NCI-H146 (cell line): ENCODE results near the gene RGS2.

Experiments
- DNase-seq: peaks from one replicate; lab custom pipeline; 2025; lab: John Stamatoyannopoulos, UW

RGS2 gene

GRCh38 chr1:192795916-192796618 is 12.8 kb upstream of the RGS2 start:
- DNase-seq: no peak

DNA sequence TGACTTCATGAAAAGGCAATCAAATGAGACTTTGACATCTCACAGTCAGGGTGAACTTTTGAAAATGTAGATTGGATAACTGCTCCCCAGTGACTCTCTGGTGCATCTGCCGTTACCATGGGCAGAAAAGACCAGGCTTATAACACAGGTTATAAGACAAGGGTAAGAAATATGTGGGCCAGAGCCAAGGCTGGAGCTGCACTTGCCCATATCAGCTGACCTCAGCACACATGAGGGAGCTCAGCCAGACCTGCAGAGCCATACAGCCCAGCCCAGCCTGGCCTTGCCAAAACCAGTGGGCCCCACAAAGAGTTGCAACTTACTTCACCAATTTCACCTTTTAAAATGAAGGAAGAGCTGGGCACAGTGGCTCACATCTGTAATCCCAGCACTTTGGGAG is 11.7 kb upstream of the RGS2 start:
- DNase-seq: no peak

GRCh38 chr1:192797891-192798290 is 10.9 kb upstream of the RGS2 start:
- no peak for DNase-seq

DNA sequence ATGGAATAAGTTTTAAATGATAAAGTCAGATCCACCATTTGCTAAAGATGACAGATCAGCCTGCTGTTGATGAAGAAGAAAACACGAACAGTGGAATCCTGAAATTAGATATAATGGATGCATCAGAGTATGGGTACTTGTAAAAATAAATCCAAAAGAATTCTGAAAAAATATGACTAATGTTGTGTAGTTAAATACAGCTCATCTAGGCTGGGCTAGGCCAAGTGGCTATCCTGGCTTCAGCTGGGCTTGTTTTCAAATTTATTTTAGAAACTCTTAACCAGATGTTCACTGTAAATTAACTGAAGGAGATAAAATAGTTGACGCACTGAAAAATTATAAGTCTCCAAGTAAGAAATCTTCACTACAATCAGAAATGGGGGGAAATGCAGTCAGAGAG is 7.4 kb upstream of the RGS2 start:
- DNase-seq: no peak

- no peak for DNase-seq
These were observed 6.4 kb upstream of the RGS2 start for GRCh38 chr1:192802406-192802805.

DNA sequence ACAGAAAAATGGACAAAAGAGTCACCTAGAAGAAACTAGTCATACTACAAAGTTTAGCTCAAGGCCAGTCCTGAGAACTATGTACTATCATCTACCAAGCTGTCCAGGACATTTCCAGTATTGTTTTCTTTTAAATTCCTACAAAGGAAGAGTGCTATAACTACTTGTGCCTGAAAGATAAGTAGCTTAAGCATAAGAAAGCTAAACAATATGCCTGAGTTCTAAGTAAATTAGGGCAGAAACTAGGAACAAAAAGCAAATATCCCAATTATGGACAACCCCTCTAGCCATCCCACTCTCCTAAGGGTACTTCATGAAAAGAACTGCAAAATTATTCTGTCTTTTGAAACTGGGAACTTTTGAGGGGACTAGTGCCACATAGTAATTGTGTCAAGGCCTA is 5.3 kb upstream of the RGS2 start:
- no peak for DNase-seq

DNA sequence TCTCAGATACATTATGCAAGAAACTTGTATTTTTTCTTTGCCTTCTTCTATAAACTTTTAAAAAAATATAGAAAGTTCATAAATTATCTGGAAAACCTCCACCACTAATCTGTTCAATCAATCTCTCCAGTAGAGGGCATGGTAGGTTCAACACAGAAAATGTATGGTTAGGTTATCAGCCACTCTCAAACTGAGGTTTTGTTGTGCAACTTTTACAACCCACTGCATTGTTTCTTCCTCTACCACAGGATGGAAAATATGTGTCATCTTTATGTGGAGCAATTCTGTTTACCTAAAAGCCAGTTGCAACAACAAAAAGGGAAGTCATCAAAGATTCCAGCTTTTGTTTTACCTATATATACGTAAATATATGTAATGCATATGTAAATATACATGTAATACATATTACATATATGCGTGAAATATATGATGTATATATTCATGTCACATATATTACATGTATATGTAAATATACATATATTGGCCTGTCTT is 3.0 kb upstream of the RGS2 start:
- DNase-seq: peak; percentile 42

DNA sequence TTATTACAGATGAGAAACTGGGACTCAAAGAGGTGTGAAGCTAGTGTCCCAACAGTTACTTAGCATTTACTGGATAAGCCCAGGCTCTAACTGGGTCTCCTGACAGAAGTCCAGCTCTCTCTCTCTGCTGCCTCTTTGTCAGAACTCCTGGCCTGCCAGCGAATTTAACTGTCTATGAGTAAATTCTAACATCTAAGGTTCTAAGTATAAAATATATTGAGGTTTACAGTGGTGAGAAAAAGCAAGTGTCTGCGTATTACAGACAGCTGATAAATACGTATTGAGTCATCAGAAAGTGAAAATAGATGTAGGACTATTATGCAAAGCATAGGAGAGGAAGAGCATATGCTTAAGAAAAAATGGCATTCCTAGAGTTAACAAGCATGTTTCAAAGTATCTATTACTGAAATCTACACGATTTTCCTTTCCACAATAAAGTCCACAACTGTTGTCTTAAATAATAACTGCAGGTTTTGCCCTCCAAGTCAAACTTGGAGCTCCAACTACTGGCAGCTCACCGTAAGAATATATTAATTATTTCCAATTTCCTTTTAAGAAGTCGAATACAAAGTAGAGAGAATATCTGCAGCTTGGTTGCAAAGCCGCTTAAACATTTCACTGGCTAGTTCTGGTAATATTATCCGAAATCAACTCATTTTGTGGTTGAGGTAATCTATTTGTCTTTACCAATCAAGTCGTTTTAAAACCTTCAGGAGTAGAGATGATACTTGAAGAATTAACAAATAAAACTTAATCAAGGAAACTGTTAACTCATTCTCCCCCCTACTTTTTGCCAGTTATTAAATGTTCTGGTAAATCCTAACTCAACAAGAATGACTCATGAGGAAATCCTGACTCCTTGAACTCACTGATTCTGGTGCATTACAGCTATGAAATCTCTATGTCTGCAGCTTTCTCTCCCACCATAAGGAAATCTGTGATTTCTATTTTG is 1.4 kb upstream of the RGS2 start:
- no peak for DNase-seq

DNA sequence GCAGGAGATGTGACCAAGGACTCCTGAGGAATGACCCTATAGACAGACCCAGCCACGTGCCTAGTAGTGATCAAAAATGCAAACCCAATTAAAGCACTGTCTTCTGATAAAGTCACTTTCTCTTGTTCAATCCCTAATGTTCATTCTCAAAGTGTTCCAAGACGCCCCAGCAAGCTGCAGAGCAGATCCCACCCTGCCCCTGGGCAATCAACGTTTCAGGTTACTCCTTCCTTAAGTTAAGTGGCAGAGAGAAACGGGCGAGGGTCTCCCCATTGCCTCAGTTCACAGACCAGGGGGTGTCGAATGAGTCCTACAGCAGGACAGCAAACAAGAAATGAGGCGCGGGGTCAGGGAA is 699 bp upstream of the RGS2 start:
- no peak for DNase-seq

- DNase-seq: peak; percentile 71
These were observed 741 bp downstream of the RGS2 start for GRCh38 chr1:192809307-192810252.

DNA sequence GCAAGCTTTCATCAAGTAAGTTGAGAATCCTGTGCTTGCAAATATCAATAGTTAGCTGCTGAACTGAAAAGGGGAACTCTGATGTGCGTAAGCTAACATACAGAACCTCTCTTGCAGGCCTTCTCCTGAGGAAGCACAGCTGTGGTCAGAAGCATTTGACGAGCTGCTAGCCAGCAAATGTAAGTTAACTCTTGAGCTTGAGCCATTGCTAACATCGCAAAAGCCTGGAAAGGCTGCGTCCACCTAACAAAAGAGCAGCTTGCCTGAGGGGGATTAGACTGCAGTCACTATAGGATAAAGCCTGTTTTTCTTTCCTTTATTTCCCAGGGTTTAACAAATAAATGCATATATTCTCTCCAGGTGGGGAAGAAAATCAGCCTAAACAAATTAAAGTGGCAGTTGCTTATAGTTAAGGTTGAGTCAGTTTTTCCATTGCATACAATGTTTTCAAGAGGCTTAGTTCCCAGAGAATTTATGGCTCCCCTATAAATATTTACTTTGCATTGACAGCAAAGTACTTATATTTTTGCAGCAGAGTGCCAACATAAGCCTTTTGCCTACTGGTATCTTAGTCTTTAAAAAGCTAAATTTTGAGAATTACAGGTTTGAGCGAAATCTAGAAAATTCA is 1.5 kb downstream of the RGS2 start:
- peak; percentile 45 for DNase-seq

DNA sequence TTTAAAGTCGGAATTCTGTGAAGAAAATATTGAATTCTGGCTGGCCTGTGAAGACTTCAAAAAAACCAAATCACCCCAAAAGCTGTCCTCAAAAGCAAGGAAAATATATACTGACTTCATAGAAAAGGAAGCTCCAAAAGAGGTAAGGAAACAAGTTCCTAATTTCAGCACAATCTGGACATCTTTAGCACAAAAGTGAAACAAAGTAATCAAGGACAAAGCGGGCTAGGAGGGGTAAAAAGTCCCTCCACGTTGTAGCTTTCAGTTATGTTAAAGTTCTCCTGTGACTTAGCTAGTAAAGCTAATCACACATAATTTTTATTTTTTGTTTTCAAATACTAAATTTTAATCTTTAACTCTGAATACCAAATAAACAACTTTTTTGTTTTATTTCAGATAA is 2.2 kb downstream of the RGS2 start:
- DNase-seq: no peak

DNA sequence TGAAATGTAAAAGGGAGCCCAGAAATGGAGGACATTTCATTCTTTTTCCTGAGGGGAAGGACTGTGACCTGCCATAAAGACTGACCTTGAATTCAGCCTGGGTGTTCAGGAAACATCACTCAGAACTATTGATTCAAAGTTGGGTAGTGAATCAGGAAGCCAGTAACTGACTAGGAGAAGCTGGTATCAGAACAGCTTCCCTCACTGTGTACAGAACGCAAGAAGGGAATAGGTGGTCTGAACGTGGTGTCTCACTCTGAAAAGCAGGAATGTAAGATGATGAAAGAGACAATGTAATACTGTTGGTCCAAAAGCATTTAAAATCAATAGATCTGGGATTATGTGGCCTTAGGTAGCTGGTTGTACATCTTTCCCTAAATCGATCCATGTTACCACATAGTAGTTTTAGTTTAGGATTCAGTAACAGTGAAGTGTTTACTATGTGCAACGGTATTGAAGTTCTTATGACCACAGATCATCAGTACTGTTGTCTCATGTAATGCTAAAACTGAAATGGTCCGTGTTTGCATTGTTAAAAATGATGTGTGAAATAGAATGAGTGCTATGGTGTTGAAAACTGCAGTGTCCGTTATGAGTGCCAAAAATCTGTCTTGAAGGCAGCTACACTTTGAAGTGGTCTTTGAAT is 2.9 kb downstream of the RGS2 start:
- no peak for DNase-seq

DNA sequence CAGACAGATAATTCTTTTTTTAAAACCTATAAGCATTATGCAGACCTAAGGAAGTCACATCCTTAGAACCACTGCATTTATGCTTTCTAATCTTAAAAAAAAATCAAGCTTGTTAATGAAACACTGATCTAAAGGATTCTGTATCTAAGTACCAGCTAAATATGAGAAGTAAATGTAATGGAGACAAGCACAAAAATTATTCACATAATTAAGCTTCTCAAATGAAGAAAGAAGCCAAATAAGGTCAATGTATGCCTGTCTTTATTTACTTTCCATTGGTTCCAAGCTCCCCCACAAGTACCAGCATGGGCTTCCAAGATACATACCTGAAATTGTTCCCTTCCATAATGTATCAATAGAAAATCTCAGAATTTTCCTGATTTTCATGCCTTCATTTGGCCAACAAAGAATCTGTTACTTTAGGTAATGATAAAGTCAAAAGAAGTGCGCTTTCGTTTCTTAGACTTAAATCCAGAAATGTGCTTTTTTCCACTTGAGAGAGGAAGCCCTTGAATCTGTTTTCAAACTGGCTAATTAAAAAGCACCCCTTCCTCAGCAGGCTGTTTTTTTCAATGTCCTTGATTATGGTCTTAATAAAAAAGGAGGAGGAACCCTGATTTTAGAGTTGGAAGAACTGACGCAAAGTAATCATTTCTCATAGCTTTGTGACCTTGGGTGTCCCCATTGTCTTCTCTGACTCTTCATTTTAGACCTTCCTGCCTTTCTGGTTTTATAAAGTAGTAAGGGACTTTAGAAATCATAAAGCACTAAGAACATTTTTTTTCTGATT is 3.8 kb downstream of the RGS2 start:
- DNase-seq: no peak

- DNase-seq: no peak
These were observed 6.0 kb downstream of the RGS2 start for GRCh38 chr1:192814805-192815204.

GRCh38 chr1:192817246-192817645 is 8.4 kb downstream of the RGS2 start:
- DNase-seq: no peak

DNA sequence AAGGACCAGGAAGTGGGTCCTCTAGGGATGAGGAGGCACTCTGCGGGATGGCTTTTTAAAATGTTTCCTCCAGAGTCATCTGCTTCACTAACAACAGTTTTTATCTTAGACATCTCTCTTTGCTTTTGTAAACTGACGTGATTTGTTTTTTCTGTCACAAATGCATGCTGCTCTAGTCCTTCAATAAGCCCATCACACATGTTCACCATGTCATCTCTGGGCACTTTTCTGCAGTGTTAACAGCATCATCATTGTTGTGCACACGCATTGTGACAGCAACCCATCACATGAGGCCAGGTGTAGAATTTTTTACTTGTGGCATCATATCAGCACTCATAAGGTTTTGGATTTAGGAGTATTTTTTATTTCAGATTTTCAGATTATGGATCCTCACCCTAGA is 12.5 kb downstream of the RGS2 start:
- no peak for DNase-seq

- no peak for DNase-seq
These were observed 15.7 kb downstream of the RGS2 start for GRCh38 chr1:192824511-192824910.

- no peak for DNase-seq
These were observed 18.1 kb downstream of the RGS2 start for GRCh38 chr1:192826791-192827546.
